HL-60 (cell line): ENCODE results near the gene HELB.
"Not testable (repeated sequence)": the region's sequence is repeated elsewhere in the genome, so short reads cannot be mapped to it uniquely, and the experiment has no call there.

Source experiments
- DNase-seq, 2 experiments: peaks; one replicate each; pipeline ENCODE4 v3.0.0-alpha.2; 2010 to 2020; ENCODE audit warnings: low read depth in 1 of 2, low spot score in 1 of 2
- H3K27ac ChIP-seq: fragments of 250-450 bp; sonication (Bioruptor Pico); replicated peaks from 2 replicates; pipeline ENCODE4 v1.5.1; 2020; ENCODE audit warnings: mild to moderate bottlenecking, moderate library complexity
- H3K27me3 ChIP-seq: fragments of 250-450 bp; sonication (Bioruptor Pico); 2 replicates; pipeline ENCODE4 v1.5.1; 2021; ENCODE audit warnings: mild to moderate bottlenecking, moderate library complexity; ENCODE audit not compliant: insufficient read depth, poor library complexity, severe bottlenecking
- H3K4me3 ChIP-seq: replicated peaks from 2 replicates; pipeline ENCODE4 v1.5.1; 2011; ENCODE audit warnings: mild to moderate bottlenecking, control low read depth, low read length; ENCODE audit not compliant: insufficient read depth
- GABPA ChIP-seq: IDR thresholded peaks from 2 replicates; pipeline ENCODE4 v1.6.1; 2012; ENCODE audit warnings: low read depth
- POLR2AphosphoS5 ChIP-seq: IDR thresholded peaks from 2 replicates; pipeline ENCODE4 v1.6.1; 2012; ENCODE audit warnings: low read depth
- SPI1 ChIP-seq: IDR thresholded peaks from 2 replicates; pipeline ENCODE4 v1.6.1; 2012; ENCODE audit warnings: low read depth, mild to moderate bottlenecking, borderline replicate concordance
- TF ChIP-seq, protein P1 (sequence below): IDR thresholded peaks from one replicate; pipeline ENCODE4 v1.5.1; 2011; ENCODE audit warnings: low read length, control low read depth, inconsistent platforms; ENCODE audit not compliant: insufficient read depth
- TF ChIP-seq, protein P2 (sequence below): IDR thresholded peaks from 2 replicates; pipeline ENCODE4 v1.6.1; 2012; ENCODE audit warnings: low read depth; ENCODE audit not compliant: insufficient replicate concordance

HELB gene

GRCh38 chr12:66302827-66303169 lies 505 bp downstream of the HELB start:
- no peak for TF ChIP-seq POLR2AphosphoS5
- no peak for TF ChIP-seq SPI1
- TF ChIP-seq, protein P1, sequence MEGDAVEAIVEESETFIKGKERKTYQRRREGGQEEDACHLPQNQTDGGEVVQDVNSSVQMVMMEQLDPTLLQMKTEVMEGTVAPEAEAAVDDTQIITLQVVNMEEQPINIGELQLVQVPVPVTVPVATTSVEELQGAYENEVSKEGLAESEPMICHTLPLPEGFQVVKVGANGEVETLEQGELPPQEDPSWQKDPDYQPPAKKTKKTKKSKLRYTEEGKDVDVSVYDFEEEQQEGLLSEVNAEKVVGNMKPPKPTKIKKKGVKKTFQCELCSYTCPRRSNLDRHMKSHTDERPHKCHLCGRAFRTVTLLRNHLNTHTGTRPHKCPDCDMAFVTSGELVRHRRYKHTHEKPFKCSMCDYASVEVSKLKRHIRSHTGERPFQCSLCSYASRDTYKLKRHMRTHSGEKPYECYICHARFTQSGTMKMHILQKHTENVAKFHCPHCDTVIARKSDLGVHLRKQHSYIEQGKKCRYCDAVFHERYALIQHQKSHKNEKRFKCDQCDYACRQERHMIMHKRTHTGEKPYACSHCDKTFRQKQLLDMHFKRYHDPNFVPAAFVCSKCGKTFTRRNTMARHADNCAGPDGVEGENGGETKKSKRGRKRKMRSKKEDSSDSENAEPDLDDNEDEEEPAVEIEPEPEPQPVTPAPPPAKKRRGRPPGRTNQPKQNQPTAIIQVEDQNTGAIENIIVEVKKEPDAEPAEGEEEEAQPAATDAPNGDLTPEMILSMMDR: no peak
- TF ChIP-seq GABPA: no peak
- TF ChIP-seq, protein P2, sequence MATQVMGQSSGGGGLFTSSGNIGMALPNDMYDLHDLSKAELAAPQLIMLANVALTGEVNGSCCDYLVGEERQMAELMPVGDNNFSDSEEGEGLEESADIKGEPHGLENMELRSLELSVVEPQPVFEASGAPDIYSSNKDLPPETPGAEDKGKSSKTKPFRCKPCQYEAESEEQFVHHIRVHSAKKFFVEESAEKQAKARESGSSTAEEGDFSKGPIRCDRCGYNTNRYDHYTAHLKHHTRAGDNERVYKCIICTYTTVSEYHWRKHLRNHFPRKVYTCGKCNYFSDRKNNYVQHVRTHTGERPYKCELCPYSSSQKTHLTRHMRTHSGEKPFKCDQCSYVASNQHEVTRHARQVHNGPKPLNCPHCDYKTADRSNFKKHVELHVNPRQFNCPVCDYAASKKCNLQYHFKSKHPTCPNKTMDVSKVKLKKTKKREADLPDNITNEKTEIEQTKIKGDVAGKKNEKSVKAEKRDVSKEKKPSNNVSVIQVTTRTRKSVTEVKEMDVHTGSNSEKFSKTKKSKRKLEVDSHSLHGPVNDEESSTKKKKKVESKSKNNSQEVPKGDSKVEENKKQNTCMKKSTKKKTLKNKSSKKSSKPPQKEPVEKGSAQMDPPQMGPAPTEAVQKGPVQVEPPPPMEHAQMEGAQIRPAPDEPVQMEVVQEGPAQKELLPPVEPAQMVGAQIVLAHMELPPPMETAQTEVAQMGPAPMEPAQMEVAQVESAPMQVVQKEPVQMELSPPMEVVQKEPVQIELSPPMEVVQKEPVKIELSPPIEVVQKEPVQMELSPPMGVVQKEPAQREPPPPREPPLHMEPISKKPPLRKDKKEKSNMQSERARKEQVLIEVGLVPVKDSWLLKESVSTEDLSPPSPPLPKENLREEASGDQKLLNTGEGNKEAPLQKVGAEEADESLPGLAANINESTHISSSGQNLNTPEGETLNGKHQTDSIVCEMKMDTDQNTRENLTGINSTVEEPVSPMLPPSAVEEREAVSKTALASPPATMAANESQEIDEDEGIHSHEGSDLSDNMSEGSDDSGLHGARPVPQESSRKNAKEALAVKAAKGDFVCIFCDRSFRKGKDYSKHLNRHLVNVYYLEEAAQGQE: no peak
- H3K27me3 ChIP-seq: no peaks in the 10 kb centered on the region
- no peak for DNase-seq
- H3K27ac ChIP-seq: peak overlapping the region; percentile 52
- peak overlapping the region; percentile 62 for H3K4me3 ChIP-seq

- peak overlapping the region; percentile 62 for H3K4me3 ChIP-seq
- peak overlapping the region; percentile 31 for H3K27ac ChIP-seq
- H3K27me3 ChIP-seq, DNase-seq: not testable (repeated sequence)
Measured at GRCh38 chr12:66303316-66303804, 1.1 kb downstream of the HELB start.

DNA sequence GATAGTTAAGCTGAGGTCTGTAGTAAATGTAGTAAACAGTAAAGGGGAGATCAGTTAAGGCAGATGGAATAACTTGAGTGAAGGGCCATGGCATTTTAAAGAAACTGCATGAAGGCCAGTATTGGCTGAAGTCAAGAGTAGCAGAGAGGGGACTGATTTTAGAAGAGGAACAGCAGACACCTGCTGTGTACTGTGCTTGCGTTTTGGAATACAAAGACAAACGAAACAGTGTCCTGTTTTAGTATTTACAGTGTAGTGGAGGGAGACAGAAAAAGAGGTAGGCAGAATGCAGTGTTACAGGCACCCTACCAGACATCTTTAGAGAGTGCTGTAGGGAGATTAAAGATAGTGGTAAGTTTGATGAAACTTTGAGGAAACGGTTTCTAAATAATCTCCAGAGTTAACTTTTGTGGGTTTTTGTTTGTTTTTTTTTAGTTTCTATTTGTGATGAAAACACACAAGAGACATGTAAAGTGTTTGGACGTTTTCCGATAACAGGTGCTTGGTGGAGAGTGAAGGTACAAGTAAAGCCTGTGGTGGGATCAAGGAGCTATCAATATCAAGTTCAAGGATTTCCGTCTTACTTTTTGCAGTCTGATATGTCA lies 2.1 kb downstream of the HELB start:
- TF ChIP-seq POLR2AphosphoS5 (no peak), SPI1 (peak; percentile 11; the same call in 1 of the 2 replicates), GABPA (no peak)
- TF ChIP-seq, protein P2: no peak
- TF ChIP-seq, protein P1: no peak
- peak in 1 of 2 experiments; percentile 12 for DNase-seq
- Histone ChIP-seq H3K27me3 (no peaks in the 10 kb centered on the region), H3K27ac (peak overlapping the region; percentile 31), H3K4me3 (peak overlapping the region; percentile 62)

GRCh38 chr12:66309606-66310005 lies 7.3 kb downstream of the HELB start:
- no peak overlapping the region for H3K4me3 ChIP-seq
- H3K27ac ChIP-seq: no peak overlapping the region
- no peak for DNase-seq
- no peak for TF ChIP-seq GABPA
- TF ChIP-seq, protein P2: no peak
- TF ChIP-seq, protein P1: no peak
- no peak for TF ChIP-seq SPI1
- no peak for TF ChIP-seq POLR2AphosphoS5
- H3K27me3 ChIP-seq: no peaks in the 10 kb centered on the region
